ENCODE data around the gene ERG28.

Gene ERG28

DNA sequence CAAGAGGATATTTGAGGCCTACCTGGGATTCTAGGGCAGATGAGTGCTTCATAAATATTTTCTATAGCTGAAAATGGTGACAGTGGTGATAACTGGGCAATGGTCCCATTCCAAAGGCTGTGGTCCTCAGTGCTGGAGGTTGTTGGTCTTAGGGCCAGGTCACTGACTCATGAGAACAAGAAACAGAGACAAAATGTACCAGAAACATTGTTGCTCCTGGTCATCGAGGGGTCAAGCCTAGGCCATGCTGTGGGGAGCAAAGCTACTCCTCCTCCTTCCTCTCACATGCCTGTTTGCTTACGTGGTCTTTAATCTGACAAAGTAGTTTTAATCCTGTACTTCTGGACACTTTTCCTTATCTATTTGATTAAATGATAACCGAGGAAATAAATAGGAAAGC lies 33.8 kb downstream of the ERG28 start:
- no peak for DNase-seq (ENCODE audit: low read depth)
- no peak overlapping the region for H3K4me3 ChIP-seq (ENCODE audit: low read length)
- TF ChIP-seq, protein P1, sequence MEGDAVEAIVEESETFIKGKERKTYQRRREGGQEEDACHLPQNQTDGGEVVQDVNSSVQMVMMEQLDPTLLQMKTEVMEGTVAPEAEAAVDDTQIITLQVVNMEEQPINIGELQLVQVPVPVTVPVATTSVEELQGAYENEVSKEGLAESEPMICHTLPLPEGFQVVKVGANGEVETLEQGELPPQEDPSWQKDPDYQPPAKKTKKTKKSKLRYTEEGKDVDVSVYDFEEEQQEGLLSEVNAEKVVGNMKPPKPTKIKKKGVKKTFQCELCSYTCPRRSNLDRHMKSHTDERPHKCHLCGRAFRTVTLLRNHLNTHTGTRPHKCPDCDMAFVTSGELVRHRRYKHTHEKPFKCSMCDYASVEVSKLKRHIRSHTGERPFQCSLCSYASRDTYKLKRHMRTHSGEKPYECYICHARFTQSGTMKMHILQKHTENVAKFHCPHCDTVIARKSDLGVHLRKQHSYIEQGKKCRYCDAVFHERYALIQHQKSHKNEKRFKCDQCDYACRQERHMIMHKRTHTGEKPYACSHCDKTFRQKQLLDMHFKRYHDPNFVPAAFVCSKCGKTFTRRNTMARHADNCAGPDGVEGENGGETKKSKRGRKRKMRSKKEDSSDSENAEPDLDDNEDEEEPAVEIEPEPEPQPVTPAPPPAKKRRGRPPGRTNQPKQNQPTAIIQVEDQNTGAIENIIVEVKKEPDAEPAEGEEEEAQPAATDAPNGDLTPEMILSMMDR (conservative IDR thresholded peaks at IDR 0.05; ENCODE audit: low read depth, low read length) = no peak

DNA sequence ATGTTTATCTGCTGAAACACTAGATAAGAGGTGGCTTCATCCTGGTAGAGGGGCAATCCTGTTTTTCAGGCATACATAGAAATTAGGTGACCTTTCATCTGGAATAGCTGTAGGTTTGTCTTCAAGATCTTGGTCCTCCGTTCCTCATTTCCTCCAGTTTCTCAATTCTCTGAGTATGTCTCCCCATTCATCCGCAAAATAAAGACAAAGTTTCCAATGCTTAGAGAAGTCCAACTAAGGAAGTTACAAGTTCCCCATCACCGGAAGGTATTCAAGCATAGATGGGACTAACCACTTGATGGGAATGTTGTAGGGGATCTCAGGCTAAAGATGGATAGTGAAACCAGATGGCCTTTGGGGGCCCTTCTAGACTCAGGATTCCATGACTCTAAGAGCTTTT lies 34.3 kb downstream of the ERG28 start:
- no peak overlapping the region for H3K4me3 ChIP-seq (ENCODE audit: low read length)
- no peak for DNase-seq (ENCODE audit: low read depth)

DNA sequence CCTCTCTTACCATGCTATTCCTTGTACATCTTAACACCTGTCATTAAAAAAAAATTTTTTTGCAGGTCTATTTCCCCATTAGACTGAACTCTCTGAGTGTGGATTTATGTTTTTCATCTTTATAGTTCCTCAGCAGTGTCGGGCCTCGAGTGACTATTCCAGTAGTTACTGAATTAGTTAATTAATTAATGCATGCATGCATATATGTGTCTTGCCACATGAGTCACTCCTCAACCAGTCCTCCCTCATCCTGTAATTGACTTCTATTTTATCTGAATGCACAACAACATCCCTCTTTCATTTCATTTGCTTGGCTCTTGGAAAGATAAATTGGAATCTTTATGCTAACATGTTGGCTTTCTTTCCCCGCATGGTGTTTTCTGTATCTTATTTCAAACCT lies 35.6 kb downstream of the ERG28 start:
- no peak for DNase-seq (ENCODE audit: low read depth)
- no peak overlapping the region for H3K4me3 ChIP-seq (ENCODE audit: low read length)
- TF ChIP-seq, protein P1 (conservative IDR thresholded peaks at IDR 0.05; ENCODE audit: low read depth, low read length) = no peak

More for the DNA sequence above, 34.3 kb downstream of the ERG28 start:
- TF ChIP-seq, protein P1 (conservative IDR thresholded peaks at IDR 0.05; ENCODE audit: low read depth, low read length) = no peak

GRCh38 chr14:75619548-75619947 lies 41.1 kb downstream of the ERG28 start:
- TF ChIP-seq, protein P1 (conservative IDR thresholded peaks at IDR 0.05; ENCODE audit: low read depth, low read length) = no peak
- H3K4me3 ChIP-seq (ENCODE audit: low read length) = no peak overlapping the region
- no peak for DNase-seq (ENCODE audit: low read depth)

DNA sequence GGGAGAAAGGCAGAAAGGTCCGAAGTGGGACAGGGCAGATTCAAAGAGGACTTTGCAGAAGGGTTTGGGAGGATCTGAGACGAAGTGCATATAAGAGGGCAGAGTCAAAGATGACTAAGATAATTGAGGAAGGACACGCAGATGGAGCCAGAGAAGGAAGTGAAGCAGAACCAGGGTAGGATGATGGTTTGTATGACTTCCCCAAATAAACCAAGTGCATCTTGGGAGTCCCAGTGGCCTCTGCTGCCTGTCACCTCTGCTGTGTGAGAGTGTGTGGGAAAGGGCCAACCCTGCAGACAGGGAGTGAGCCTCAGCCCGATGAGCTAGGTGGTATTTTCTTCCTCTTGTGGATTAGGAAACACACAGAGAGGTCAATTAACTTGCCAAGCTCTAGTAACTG lies 45.5 kb downstream of the ERG28 start:
- TF ChIP-seq, protein P1 (conservative IDR thresholded peaks at IDR 0.05; ENCODE audit: low read depth, low read length) = no peak
- H3K4me3 ChIP-seq (ENCODE audit: low read length) = no peak overlapping the region
- DNase-seq (ENCODE audit: low read depth) = no peak

DNA sequence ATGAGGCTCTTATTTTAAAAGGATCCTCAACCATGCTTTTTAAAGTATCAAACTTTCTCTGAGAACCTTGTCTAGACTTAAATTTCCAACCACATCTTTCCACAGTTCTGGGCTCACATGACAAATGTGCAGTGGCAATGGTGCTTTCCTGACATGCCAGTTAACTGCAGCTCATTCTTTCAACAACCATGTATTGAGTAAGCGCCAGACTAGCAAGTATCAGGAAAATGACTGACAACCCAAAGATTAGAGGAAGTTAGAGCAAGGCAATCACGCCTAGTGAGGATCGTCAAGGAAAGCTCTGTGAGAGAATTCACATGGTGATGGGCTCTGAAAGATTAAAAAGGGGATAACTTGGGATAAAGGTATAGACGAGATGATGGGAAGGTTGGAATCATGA lies 46.5 kb downstream of the ERG28 start:
- TF ChIP-seq, protein P1 (conservative IDR thresholded peaks at IDR 0.05; ENCODE audit: low read depth, low read length) = no peak
- DNase-seq (ENCODE audit: low read depth) = no peak
- H3K4me3 ChIP-seq (ENCODE audit: low read length) = no peak overlapping the region

DNA sequence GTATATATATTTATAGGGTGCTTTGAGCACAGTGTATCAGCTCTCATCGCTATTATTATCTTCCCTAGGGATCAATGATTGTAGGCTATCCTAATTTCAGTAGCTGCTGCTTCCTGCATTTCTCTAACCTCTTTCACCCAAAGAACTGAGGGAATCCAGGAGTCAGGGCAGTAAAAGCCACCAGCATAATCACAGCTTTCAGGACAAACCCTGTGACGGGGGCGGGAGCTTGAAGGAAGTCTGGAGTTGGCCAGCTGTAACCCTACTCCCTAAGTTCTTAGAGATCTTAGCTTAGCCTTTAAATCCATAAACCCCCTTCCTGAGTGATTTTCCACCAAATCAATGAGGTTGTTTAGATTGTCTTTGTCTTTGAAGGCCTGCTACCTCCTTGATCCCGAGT lies 48.5 kb downstream of the ERG28 start:
- TF ChIP-seq, protein P1 (conservative IDR thresholded peaks at IDR 0.05; ENCODE audit: low read depth, low read length) = no peak
- peak; percentile 32 for DNase-seq (ENCODE audit: low read depth)
- no peak overlapping the region for H3K4me3 ChIP-seq (ENCODE audit: low read length)

All from retinal pigment epithelial cell (primary cell).